ENCODE results near the gene DGLUCY. TPM values are rescaled to one million over a fixed set of nuclear protein-coding genes. Genes with fewer than 3 reads are reported as not detected.
A peak's percentile ranks its signal among the peaks of the same experiment; 100 is the strongest.
"Not testable (repeated sequence)": the region's sequence is repeated elsewhere in the genome, so short reads cannot be mapped to it uniquely, and the experiment has no call there.

Gene DGLUCY
- total RNA-seq, 2 experiments from 2014 or later, result 52.3 to 59.3 TPM

- Mint-ChIP-seq H3K4me1 (ENCODE audit: low read depth) (peaks cover 87% of the 10 kb centered on the region), H3K27ac (peak overlapping the region; percentile 97), H3K27me3 (no peaks in the 10 kb centered on the region), H3K36me3 (ENCODE audit: low read depth) (peaks cover 77% of the 10 kb centered on the region), H3K9me3 (peaks cover 6% of the 10 kb centered on the region), H3K4me3 (peak overlapping the region; percentile 80)
- TF ChIP-seq, protein P1, sequence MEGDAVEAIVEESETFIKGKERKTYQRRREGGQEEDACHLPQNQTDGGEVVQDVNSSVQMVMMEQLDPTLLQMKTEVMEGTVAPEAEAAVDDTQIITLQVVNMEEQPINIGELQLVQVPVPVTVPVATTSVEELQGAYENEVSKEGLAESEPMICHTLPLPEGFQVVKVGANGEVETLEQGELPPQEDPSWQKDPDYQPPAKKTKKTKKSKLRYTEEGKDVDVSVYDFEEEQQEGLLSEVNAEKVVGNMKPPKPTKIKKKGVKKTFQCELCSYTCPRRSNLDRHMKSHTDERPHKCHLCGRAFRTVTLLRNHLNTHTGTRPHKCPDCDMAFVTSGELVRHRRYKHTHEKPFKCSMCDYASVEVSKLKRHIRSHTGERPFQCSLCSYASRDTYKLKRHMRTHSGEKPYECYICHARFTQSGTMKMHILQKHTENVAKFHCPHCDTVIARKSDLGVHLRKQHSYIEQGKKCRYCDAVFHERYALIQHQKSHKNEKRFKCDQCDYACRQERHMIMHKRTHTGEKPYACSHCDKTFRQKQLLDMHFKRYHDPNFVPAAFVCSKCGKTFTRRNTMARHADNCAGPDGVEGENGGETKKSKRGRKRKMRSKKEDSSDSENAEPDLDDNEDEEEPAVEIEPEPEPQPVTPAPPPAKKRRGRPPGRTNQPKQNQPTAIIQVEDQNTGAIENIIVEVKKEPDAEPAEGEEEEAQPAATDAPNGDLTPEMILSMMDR (IDR thresholded peaks at IDR 0.05), result no peak
- POLR2A ChIA-PET, result interaction anchor here (0.6 to 8.1 kb wide), 20 partner anchors 11 to 876 kb away, joined by 3 to 274 read pairs (median 6); partner anchors contain the start of genes CPSF2, DGLUCY and NDUFB1
- ATAC-seq (peak; percentile 37), DNase-seq (peak; percentile 94)
- CTCF ChIA-PET, result interaction anchor here (1.2 to 10.4 kb wide), 5 partner anchors 13 to 72 kb away, joined by 3 to 102 read pairs (median 5); no protein-coding TSS in a partner anchor
- intact Hi-C loops (cut with micrococcal nuclease), result no loop called here
Observed at GRCh38 chr14:91245029-91245428, 131.2 kb downstream of the DGLUCY start.

GRCh38 chr14:91245616-91246015, 131.7 kb downstream of the DGLUCY start:
- ChIA-PET POLR2A (interaction anchor here (0.6 to 8.1 kb wide), 15 partner anchors 11 to 131 kb away, joined by 3 to 274 read pairs (median 7); partner anchors contain the start of gene DGLUCY), CTCF (interaction anchor here (6.5 to 10.4 kb wide), 2 partner anchors 18 to 69 kb away, joined by 58 to 102 read pairs; no protein-coding TSS in a partner anchor)
- not testable (repeated sequence) for H3K27me3 Mint-ChIP-seq, H3K9me3 Mint-ChIP-seq, DNase-seq, ATAC-seq
- Mint-ChIP-seq H3K4me3 (peak overlapping the region; percentile 80), H3K36me3 (ENCODE audit: low read depth) (peaks cover 80% of the 10 kb centered on the region), H3K4me1 (ENCODE audit: low read depth) (peaks cover 89% of the 10 kb centered on the region), H3K27ac (peak overlapping the region; percentile 97)
- intact Hi-C loops (cut with micrococcal nuclease), result loop anchor here (1.0 kb wide), 1 partner anchor 17 kb away; no protein-coding TSS in a partner anchor

DNA sequence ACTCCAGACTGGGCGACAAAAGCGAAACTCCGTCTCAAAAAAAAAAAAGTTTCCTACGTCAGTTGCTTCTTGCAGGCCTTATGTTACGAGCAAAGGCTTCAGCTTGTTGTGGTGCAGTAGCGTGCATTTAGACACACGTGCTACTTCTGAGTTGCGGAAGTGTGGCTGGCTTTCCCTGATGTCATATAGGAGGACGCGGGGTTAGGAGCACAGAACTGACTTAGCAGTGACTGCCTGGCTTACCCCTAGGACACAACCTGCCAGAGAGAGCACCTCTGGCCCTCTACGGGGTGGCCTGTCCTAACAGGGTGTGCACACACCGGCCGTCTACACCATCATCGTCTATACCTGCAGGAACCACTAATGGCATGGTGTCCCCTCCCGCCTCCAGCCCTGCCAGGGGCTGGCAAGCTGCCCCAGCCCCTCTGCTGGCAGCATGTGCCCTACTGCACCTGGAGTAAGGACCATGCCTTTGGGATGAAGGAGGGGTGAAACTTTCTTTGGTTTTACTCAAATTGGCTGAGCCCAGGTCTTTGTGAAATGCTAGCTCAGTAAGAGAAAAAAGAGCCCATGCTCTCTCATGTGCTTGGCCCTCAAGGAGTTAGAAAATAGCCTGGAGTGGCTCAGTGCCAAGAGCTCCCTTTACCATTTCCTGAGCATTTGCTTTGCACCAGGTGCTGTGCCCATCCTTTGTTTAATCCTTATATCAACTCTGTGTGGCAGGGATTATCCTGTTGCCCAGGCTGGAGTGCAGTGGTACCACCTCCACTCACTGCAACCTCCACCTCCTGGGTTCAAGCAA, 132.4 kb downstream of the DGLUCY start:
- Mint-ChIP-seq H3K27ac (peak overlapping the region; percentile 97), H3K9me3 (peaks cover 6% of the 10 kb centered on the region), H3K36me3 (ENCODE audit: low read depth) (peaks cover 74% of the 10 kb centered on the region), H3K27me3 (no peaks in the 10 kb centered on the region), H3K4me3 (peak overlapping the region; percentile 80), H3K4me1 (ENCODE audit: low read depth) (peaks cover 91% of the 10 kb centered on the region)
- peak; percentile 89 for DNase-seq
- ChIA-PET POLR2A (interaction anchor here (0.6 to 8.1 kb wide), 7 partner anchors 10 to 265 kb away, joined by 4 to 274 read pairs (median 30); partner anchors contain the start of gene DGLUCY), CTCF (interaction anchor here (6.5 to 10.4 kb wide), 2 partner anchors 18 to 70 kb away, joined by 58 to 102 read pairs; no protein-coding TSS in a partner anchor)
- ATAC-seq, result peak; percentile 45
- TF ChIP-seq, protein P1 (IDR thresholded peaks at IDR 0.05), result no peak
- intact Hi-C loops (cut with micrococcal nuclease), result loop anchor here (1.0 kb wide), 1 partner anchor 18 kb away; no protein-coding TSS in a partner anchor

- Mint-ChIP-seq H3K4me1 (ENCODE audit: low read depth) (peaks cover 84% of the 10 kb centered on the region), H3K4me3 (peak overlapping the region; percentile 54), H3K27ac (peak overlapping the region; percentile 93), H3K36me3 (ENCODE audit: low read depth) (peaks cover 46% of the 10 kb centered on the region), H3K9me3 (peaks cover 6% of the 10 kb centered on the region), H3K27me3 (peaks cover under 1% of the 10 kb centered on the region)
- CTCF ChIA-PET, result interaction anchor here (1.3 to 4.9 kb wide), 4 partner anchors 23 to 76 kb away, joined by 3 to 32 read pairs (median 8); no protein-coding TSS in a partner anchor
- TF ChIP-seq, protein P1 (IDR thresholded peaks at IDR 0.05), result no peak
- peak; percentile 70 for DNase-seq
- ATAC-seq, result peak; percentile 11
- POLR2A ChIA-PET, result interaction anchor here (1.1 to 2.4 kb wide), 7 partner anchors 8 to 26 kb away, joined by 3 to 28 read pairs (median 4); no protein-coding TSS in a partner anchor
- intact Hi-C loops (cut with micrococcal nuclease), result no loop called here
Observed at GRCh38 chr14:91249841-91250616, 136.2 kb downstream of the DGLUCY start.

- TF ChIP-seq, protein P1 (IDR thresholded peaks at IDR 0.05), result no peak
- DNase-seq, result no peak
- CTCF ChIA-PET, result interaction anchor here (1.2 to 4.9 kb wide), 2 partner anchors 28 to 74 kb away, joined by 3 to 32 read pairs; no protein-coding TSS in a partner anchor
- POLR2A ChIA-PET, result interaction anchor here (1.1 to 10.7 kb wide), 6 partner anchors 6 to 23 kb away, joined by 3 to 103 read pairs (median 15); partner anchors contain the start of gene GPR68
- Mint-ChIP-seq H3K27ac (peak overlapping the region; percentile 93), H3K9me3 (peaks cover 6% of the 10 kb centered on the region), H3K4me1 (ENCODE audit: low read depth) (peaks cover 82% of the 10 kb centered on the region), H3K27me3 (peaks cover 1% of the 10 kb centered on the region), H3K36me3 (ENCODE audit: low read depth) (peaks cover 39% of the 10 kb centered on the region), H3K4me3 (no peak overlapping the region)
- no peak for ATAC-seq
- intact Hi-C loops (cut with micrococcal nuclease), result no loop called here
Observed at GRCh38 chr14:91250912-91251311, 137.0 kb downstream of the DGLUCY start.
